ENCODE results near the gene GIPR.
"Not testable (repeated sequence)": the region's sequence is repeated elsewhere in the genome, so short reads cannot be mapped to it uniquely, and the experiment has no call there.

Gene GIPR

GRCh38 chr19:45701676-45702075, 33.7 kb downstream of the GIPR start:
- H3K27ac Mint-ChIP-seq: peak overlapping the region in 1 of 2 donors; percentile 22

GRCh38 chr19:45705115-45705514, 37.1 kb downstream of the GIPR start:
- no peaks in the 10 kb centered on the region for H3K27me3 Mint-ChIP-seq
- DNase-seq: no peak
- no peaks in the 10 kb centered on the region for H3K4me1 Mint-ChIP-seq
- H3K9me3 Mint-ChIP-seq: no peaks in the 10 kb centered on the region
- no peak overlapping the region for H3K4me3 Mint-ChIP-seq
- H3K27ac Mint-ChIP-seq: no peak overlapping the region
- ATAC-seq: no peak

More at GRCh38 chr19:45701676-45702075, 33.7 kb downstream of the GIPR start:
- Mint-ChIP-seq H3K4me1 (peaks cover 9% of the 10 kb centered on the region), H3K4me3 (no peak overlapping the region), H3K27me3 (no peaks in the 10 kb centered on the region), H3K9me3 (no peaks in the 10 kb centered on the region)
- ATAC-seq (no peak), DNase-seq (no peak)

GRCh38 chr19:45705710-45706415, 37.8 kb downstream of the GIPR start:
- no peaks in the 10 kb centered on the region for H3K27me3 Mint-ChIP-seq
- DNase-seq (no peak), ATAC-seq (no peak)
- H3K4me3 Mint-ChIP-seq: no peak overlapping the region
- H3K27ac Mint-ChIP-seq: no peak overlapping the region
- peaks cover 7% of the 10 kb centered on the region for H3K4me1 Mint-ChIP-seq
- H3K9me3 Mint-ChIP-seq: no peaks in the 10 kb centered on the region

GRCh38 chr19:45710356-45711130, 42.5 kb downstream of the GIPR start:
- no peak overlapping the region for H3K4me3 Mint-ChIP-seq
- no peak for DNase-seq
- no peak for ATAC-seq
- H3K4me1 Mint-ChIP-seq: peaks cover 29% of the 10 kb centered on the region
- no peaks in the 10 kb centered on the region for H3K27me3 Mint-ChIP-seq
- H3K9me3 Mint-ChIP-seq: no peaks in the 10 kb centered on the region
- no peak overlapping the region for H3K27ac Mint-ChIP-seq

GRCh38 chr19:45711851-45712698, 44.1 kb downstream of the GIPR start:
- H3K4me3 Mint-ChIP-seq: no peak overlapping the region

GRCh38 chr19:45712699-45713067, 44.7 kb downstream of the GIPR start:
- Mint-ChIP-seq H3K4me1 (peaks cover 41% of the 10 kb centered on the region), H3K9me3 (no peaks in the 10 kb centered on the region), H3K27ac (no peak overlapping the region), H3K4me3 (no peak overlapping the region), H3K27me3 (no peaks in the 10 kb centered on the region)
- no peak for DNase-seq
- ATAC-seq: no peak

More at GRCh38 chr19:45711851-45712698, 44.1 kb downstream of the GIPR start:
- ATAC-seq (no peak), DNase-seq (no peak)
- peaks cover 41% of the 10 kb centered on the region for H3K4me1 Mint-ChIP-seq
- H3K27ac Mint-ChIP-seq: no peak overlapping the region
- H3K9me3 Mint-ChIP-seq: no peaks in the 10 kb centered on the region
- no peaks in the 10 kb centered on the region for H3K27me3 Mint-ChIP-seq

- ATAC-seq (no peak), DNase-seq (no peak)
- Mint-ChIP-seq H3K9me3 (no peaks in the 10 kb centered on the region), H3K27me3 (no peaks in the 10 kb centered on the region), H3K4me3 (no peak overlapping the region), H3K4me1 (peaks cover 44% of the 10 kb centered on the region), H3K27ac (no peak overlapping the region)
Measured at GRCh38 chr19:45713141-45713540, 45.1 kb downstream of the GIPR start.

- H3K27ac Mint-ChIP-seq: no peak overlapping the region
- no peak overlapping the region for H3K4me3 Mint-ChIP-seq
- H3K9me3 Mint-ChIP-seq: no peaks in the 10 kb centered on the region
- H3K27me3 Mint-ChIP-seq: no peaks in the 10 kb centered on the region
- peaks cover 58% of the 10 kb centered on the region for H3K4me1 Mint-ChIP-seq
- no peak for DNase-seq
- ATAC-seq: no peak
Measured at GRCh38 chr19:45715139-45715538, 47.1 kb downstream of the GIPR start.

- Mint-ChIP-seq H3K4me3 (peak overlapping the region; percentile 99), H3K4me1 (peaks cover 46% of the 10 kb centered on the region), H3K27ac (peak overlapping the region; percentile 96 to 98), H3K27me3 (no peaks in the 10 kb centered on the region), H3K9me3 (no peaks in the 10 kb centered on the region)
- DNase-seq (peak in 1 of 2 donors; percentile 29), ATAC-seq (no peak)
Measured at GRCh38 chr19:45716359-45717130, 48.5 kb downstream of the GIPR start.

GRCh38 chr19:45717131-45717982, 49.3 kb downstream of the GIPR start:
- peak; percentile 98 to 100 for DNase-seq
- H3K27ac Mint-ChIP-seq: peak overlapping the region; percentile 96 to 98
- ATAC-seq: peak; percentile 98
- H3K27me3 Mint-ChIP-seq: no peaks in the 10 kb centered on the region
- peaks cover 53% of the 10 kb centered on the region for H3K4me1 Mint-ChIP-seq
- peak overlapping the region; percentile 99 for H3K4me3 Mint-ChIP-seq
- no peaks in the 10 kb centered on the region for H3K9me3 Mint-ChIP-seq

- H3K9me3 Mint-ChIP-seq: no peaks in the 10 kb centered on the region
- peaks cover 61% of the 10 kb centered on the region for H3K4me1 Mint-ChIP-seq
- ATAC-seq: no peak
- peak overlapping the region; percentile 36 to 88 for H3K27ac Mint-ChIP-seq
- peak overlapping the region; percentile 99 for H3K4me3 Mint-ChIP-seq
- DNase-seq: no peak
- H3K27me3 Mint-ChIP-seq: no peaks in the 10 kb centered on the region
Measured at GRCh38 chr19:45717983-45718650, 50.1 kb downstream of the GIPR start.

GRCh38 chr19:45720065-45720464, 52.0 kb downstream of the GIPR start:
- not testable (repeated sequence) for H3K9me3 Mint-ChIP-seq, H3K27me3 Mint-ChIP-seq

GRCh38 chr19:45728683-45729082, 60.7 kb downstream of the GIPR start:
- not testable (repeated sequence) for ATAC-seq, H3K27ac Mint-ChIP-seq, H3K9me3 Mint-ChIP-seq, DNase-seq, H3K27me3 Mint-ChIP-seq
- Mint-ChIP-seq H3K4me3 (peak overlapping the region; percentile 27 to 56), H3K4me1 (peaks cover 50% of the 10 kb centered on the region)

More at GRCh38 chr19:45720065-45720464, 52.0 kb downstream of the GIPR start:
- Mint-ChIP-seq H3K4me3 (peak overlapping the region in 1 of 2 donors; percentile 22), H3K4me1 (peaks cover 59% of the 10 kb centered on the region)
- not testable (repeated sequence) for ATAC-seq, H3K27ac Mint-ChIP-seq, DNase-seq
